GM12864 (cell line): ENCODE measurements around the gene CNKSR2.
A peak's percentile ranks its signal among the peaks of the same experiment; 100 is the strongest.
"Not testable (repeated sequence)": the region's sequence is repeated elsewhere in the genome, so short reads cannot be mapped to it uniquely, and the experiment has no call there.

Source experiments
- DNase-seq: peaks from one replicate; pipeline ENCODE4 v3.0.0-alpha.2; 2011; ENCODE audit warnings: low read depth
- H3K4me3 ChIP-seq: 2 replicates; pipeline ENCODE4 v1.5.1; 2011; ENCODE audit warnings: mild to moderate bottlenecking, low read depth, low read length, control low read depth
- CTCF ChIP-seq: IDR thresholded peaks from 2 replicates; pipeline ENCODE4 v1.5.1; 2011; ENCODE audit warnings: low read depth, mild to moderate bottlenecking, moderate library complexity, low read length, control low read depth, inconsistent platforms; ENCODE audit errors: missing control alignments

Gene CNKSR2

GRCh38 chrX:21479695-21480270 lies 105.6 kb downstream of the CNKSR2 start:
- H3K4me3 ChIP-seq = no peak overlapping the region
- peak; percentile 55 for TF ChIP-seq CTCF
- DNase-seq = peak; percentile 3

GRCh38 chrX:21481761-21482160 lies 107.5 kb downstream of the CNKSR2 start:
- no peak for TF ChIP-seq CTCF
- no peak for DNase-seq
- H3K4me3 ChIP-seq = no peak overlapping the region

GRCh38 chrX:21484051-21484450 lies 109.8 kb downstream of the CNKSR2 start:
- DNase-seq, H3K4me3 ChIP-seq: not testable (repeated sequence)

GRCh38 chrX:21487832-21488231 lies 113.6 kb downstream of the CNKSR2 start:
- TF ChIP-seq CTCF = no peak
- H3K4me3 ChIP-seq = no peak overlapping the region
- DNase-seq = no peak

GRCh38 chrX:21490341-21490740 lies 116.1 kb downstream of the CNKSR2 start:
- no peak overlapping the region for H3K4me3 ChIP-seq
- DNase-seq = no peak
- TF ChIP-seq CTCF = no peak

GRCh38 chrX:21493226-21493830 lies 119.1 kb downstream of the CNKSR2 start:
- no peak overlapping the region for H3K4me3 ChIP-seq
- no peak for DNase-seq
- no peak for TF ChIP-seq CTCF

- no peak overlapping the region for H3K4me3 ChIP-seq
- DNase-seq = peak; percentile 2
- TF ChIP-seq CTCF = no peak
Observed at GRCh38 chrX:21503593-21503992, 129.4 kb downstream of the CNKSR2 start.

GRCh38 chrX:21509912-21510311 lies 135.7 kb downstream of the CNKSR2 start:
- TF ChIP-seq CTCF = no peak
- no peak for DNase-seq
- H3K4me3 ChIP-seq = no peak overlapping the region
